Mammary microvascular endothelial cell (primary cell): Measurements from ENCODE around the gene RGL2. TPM values are rescaled to one million over a fixed set of nuclear protein-coding genes. Genes with fewer than 3 reads are reported as not detected.

Source experiments
- total RNA-seq: library from RNA; depleted of rRNA; stranded (reverse); fragments of >200 nt; gene quantifications from 2 replicates; pipeline ENCODE4 v1.2.3, GENCODE V29; 2015

RGL2 gene, protein sequence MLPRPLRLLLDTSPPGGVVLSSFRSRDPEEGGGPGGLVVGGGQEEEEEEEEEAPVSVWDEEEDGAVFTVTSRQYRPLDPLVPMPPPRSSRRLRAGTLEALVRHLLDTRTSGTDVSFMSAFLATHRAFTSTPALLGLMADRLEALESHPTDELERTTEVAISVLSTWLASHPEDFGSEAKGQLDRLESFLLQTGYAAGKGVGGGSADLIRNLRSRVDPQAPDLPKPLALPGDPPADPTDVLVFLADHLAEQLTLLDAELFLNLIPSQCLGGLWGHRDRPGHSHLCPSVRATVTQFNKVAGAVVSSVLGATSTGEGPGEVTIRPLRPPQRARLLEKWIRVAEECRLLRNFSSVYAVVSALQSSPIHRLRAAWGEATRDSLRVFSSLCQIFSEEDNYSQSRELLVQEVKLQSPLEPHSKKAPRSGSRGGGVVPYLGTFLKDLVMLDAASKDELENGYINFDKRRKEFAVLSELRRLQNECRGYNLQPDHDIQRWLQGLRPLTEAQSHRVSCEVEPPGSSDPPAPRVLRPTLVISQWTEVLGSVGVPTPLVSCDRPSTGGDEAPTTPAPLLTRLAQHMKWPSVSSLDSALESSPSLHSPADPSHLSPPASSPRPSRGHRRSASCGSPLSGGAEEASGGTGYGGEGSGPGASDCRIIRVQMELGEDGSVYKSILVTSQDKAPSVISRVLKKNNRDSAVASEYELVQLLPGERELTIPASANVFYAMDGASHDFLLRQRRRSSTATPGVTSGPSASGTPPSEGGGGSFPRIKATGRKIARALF
- total RNA-seq = 49.4 and 55.9 TPM in 2 replicates

GRCh38 chr6:33298773-33299236 lies at the start of gene RGL2:
Gene RGL2 (minus strand): TSS chr6:33298942. CDS start chr6:33298610, 332 bp downstream.

DNA sequence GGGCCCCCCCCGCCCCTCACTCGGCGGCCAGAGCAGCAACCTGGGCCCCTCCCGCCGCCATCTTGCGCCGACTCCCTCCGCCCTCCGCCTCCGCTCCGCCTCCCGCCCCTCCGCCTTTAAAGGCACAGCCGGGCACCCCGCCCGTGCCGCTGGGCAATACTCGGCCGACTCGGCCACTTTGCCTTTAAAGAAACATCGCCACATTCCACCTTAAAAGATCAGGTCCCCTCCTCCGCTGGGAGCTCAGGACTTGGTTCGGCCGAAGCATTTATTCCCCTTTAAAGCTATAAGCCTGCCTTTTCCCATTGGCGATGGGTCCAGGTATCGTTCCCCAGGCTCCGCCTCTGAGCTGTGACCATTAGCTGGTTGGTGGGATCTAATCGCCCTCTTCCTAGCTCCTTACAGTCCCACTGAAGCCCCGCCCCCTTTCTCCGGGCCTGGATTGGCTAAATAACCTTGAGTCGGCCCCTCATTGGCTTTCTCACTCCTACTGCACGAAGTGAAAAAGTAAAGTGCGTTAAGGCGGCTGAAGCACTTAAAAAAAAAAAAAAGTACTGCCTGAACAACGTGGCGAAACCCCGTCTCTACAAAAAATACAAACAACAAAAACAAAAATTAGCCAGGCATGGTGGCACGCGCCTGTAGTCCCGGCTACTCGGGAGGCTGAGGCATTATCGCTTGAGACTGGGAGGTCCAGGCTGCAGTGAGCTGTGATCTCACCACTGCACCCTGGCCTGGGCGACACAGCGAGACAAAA lies 19.1 kb upstream of the RGL2 start, which contains the start of gene ZBTB22:
ZBTB22 (minus strand) TSS at position 76 of the 757 bp plus-strand sequence. CDS start 828 bp downstream, outside the sequence.

DNA sequence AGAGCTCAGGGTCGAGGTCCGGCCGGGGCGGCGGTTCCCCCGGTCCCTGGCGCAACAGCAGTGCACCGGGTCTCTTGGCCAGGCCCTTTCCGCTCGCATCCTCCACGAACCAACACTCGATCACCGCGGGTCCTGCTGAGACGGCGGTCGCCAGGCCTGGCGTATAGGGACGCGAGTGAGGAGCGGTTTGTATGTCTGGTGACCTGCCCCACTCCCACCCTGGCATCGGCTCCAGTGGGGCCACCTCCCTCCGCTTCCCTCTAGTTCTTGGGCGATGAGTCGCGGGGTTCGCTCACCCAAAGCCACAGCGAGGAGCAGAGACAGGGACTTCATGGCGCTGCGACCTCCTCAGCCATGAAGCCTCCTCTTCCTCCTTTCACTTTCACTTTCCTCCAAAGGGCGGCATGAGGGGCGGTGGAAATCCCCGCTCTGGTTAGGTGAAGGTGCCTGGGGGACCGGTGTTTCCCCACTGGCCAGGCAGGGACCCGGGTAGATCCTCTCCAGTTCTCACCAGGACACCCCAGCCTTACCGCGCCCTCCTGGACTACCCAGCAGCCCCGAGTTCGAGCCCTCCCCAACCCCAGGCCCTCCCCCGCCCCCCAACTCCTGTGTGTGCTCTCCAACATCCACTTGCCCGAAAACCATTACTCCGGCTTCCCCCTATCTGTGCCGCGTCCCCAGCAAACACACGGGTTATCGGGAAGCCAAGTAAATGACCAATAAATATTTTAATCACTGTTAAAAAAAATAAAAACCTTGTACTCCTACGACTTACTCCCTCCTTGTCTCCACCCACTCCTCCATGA lies 15.2 kb upstream of the RGL2 start, which contains the start of gene TAPBP:
TAPBP (minus strand) TSS at position 370 of the 806 bp plus-strand sequence; CDS start at position 333, 37 bp downstream.

DNA sequence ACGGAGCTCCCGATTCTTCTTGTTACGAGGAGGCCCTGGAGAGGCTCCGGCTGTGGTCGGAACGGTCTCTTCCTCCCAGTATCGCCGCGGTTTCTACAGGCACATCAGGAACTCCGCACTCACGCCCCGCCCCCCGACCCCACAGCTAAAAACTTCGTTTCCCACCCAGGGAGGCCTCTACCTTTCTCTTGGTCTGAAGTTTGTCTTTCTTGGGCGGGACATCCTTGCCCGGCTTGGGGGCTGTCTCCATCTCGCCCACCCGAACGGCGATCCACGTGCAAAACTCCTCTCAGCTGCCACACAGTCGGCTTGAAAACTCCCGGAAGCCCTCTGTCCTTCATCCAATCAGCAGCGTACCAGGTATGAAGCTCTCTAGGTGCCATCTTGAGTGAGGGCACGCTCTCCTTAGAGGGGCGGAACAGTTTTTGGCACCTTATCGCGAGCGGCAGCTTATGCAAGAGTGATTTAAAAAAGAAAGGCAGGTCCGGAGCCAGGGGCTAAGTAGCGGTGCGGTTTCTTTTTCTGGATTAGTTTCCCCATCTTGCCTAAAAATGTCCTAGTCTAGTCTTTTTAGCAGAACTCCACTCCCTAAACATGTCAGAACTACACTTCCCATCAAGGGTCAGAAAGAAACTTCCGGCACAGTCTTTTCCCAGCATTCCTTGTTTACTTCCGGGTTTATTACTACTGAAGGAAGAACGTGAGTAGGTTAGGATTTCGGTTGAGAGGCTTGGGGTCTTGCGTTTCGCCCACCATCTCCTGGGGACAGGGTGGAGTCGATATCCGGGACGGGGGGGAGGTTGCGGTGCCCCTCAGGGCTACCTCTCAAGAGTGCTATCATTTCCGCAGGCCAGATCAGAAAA lies 9.6 kb downstream of the RGL2 start, which contains the start of the genes PFDN6 and WDR46:
PFDN6 (plus strand) TSS at position 681 of the 863 bp plus-strand sequence. CDS start 256 bp downstream, outside the sequence.
WDR46 (minus strand) TSS at position 319 of the 863 bp plus-strand sequence; CDS start at position 250, 69 bp downstream.

DNA sequence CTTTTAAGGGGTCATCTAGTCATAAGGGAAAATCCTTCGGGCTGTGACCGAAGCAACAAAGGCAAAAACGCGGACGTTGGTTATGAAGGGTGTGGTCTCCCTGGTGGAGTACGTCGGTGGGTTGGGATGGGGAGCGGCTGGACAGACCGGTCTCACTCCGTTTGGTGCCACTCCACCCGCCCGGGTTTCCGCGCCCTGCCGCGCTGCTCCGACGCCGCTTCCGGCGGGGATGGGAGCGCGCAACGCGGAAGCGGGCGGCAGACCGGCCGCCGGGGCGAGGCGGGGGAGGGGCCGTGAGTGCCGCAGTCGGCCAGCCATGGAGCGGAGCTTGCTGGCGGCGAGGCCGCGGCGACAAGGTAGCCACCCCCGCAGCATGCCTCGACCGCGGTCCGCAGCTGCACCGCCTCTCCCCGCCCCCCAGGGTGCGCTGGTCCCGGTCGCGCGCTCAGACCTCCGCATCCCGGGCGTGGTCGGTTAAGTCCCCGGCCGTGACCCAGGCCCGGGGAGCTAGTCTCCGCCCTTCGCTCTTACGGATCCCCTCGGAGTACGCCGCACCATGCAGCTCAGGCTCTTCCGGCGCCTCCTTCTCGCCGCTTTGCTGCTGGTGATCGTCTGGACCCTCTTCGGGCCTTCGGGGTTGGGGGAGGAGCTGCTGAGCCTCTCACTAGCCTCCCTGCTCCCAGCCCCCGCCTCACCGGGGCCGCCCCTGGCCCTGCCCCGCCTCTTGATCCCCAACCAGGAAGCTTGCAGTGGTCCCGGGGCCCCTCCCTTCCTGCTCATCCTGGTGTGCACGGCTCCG lies 21.7 kb downstream of the RGL2 start, which contains the start of gene B3GALT4:
B3GALT4 (plus strand) TSS at position 260 of the 799 bp plus-strand sequence; CDS start at position 557, 297 bp downstream.

DNA sequence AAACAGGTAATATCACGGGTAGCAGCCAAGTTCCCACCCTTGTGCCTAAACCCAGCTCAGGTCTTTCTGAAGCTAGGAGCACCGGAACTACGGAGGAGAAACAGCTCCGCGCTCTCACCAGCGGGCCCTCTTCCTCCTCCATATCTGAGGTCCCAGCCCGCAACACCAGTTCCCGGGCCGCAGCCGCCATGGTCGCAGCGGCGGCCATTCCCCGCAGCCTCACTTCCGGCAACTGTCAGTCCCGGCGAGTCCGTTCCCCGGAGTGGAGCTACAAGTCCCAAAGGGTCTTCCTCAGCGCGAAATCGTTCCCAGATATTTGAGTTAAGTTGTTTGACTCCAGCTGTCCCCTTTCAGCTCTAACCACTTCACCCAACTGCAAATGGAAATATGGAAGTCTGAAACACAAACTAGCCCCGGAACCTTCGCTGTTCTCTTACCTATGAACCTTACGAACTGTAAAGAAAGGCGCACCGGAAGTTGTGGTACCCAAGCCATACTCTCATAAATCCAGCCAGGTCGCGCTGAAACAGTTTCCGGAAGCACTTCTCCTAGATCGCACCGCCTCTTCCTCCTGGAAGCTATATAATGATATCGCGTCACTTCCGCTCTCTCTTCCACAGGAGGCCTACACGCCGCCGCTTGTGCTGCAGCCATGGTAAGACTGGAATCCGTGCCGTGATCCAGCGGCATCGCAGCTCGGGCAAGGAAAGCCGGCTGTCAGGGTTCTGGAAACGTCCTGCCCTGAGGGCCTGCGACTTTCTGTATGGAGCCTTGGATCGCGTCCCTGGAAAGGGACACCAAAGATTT lies 27.1 kb downstream of the RGL2 start, which contains the start of the genes RPS18 and VPS52:
RPS18 (plus strand) TSS at position 608 of the 807 bp plus-strand sequence; CDS start at position 653, 45 bp downstream.
VPS52 (minus strand) TSS at position 409 of the 807 bp plus-strand sequence; CDS start at position 208, 201 bp downstream.

Other genes with a start within 250 kb of the RGL2 start
- 9.8 and 28.3 TPM in 2 replicates for gene HLA-DPA1, start 225.3 kb downstream of the RGL2 start, total RNA-seq
- gene HLA-DPB1, start 223.0 kb downstream of the RGL2 start, total RNA-seq = 31.0 and 37.8 TPM in 2 replicates
- 0.07 and 0.15 TPM in 2 replicates for gene COL11A2, start 106.5 kb downstream of the RGL2 start, total RNA-seq
- 12.9 and 17.4 TPM in 2 replicates for gene RXRB, start 98.3 kb downstream of the RGL2 start, total RNA-seq
- 75.7 and 93.8 TPM in 2 replicates for gene SLC39A7, start 98.1 kb downstream of the RGL2 start, total RNA-seq
- 6.7 and 9.8 TPM in 2 replicates for gene HSD17B8, start 94.3 kb downstream of the RGL2 start, total RNA-seq
- gene RING1, start 90.4 kb downstream of the RGL2 start, total RNA-seq = 8.7 and 11.7 TPM in 2 replicates
- 36.8 and 43.6 TPM in 2 replicates for gene VPS52, start 27.1 kb downstream of the RGL2 start, total RNA-seq
- 4,238 and 4,354 TPM in 2 replicates for gene RPS18, start 26.9 kb downstream of the RGL2 start, total RNA-seq
- gene B3GALT4, start 21.8 kb downstream of the RGL2 start, total RNA-seq = 5.6 and 8.1 TPM in 2 replicates
- 65.6 and 74.7 TPM in 2 replicates for gene WDR46, start 9.7 kb downstream of the RGL2 start, total RNA-seq
- gene PFDN6, start 9.3 kb downstream of the RGL2 start, total RNA-seq = 55.3 and 67.7 TPM in 2 replicates
- 171 and 179 TPM in 2 replicates for gene TAPBP, start 15.1 kb upstream of the RGL2 start, total RNA-seq
- gene ZBTB22, start 18.8 kb upstream of the RGL2 start, total RNA-seq = 8.9 and 11.6 TPM in 2 replicates
- 35.7 and 36.8 TPM in 2 replicates for gene DAXX, start 24.0 kb upstream of the RGL2 start, total RNA-seq
- gene KIFC1, start 92.9 kb upstream of the RGL2 start, total RNA-seq = 41.9 and 45.2 TPM in 2 replicates
- gene PHF1, start 112.1 kb upstream of the RGL2 start, total RNA-seq = 17.9 and 24.2 TPM in 2 replicates
- gene CUTA, start 119.2 kb upstream of the RGL2 start, total RNA-seq = 151 and 168 TPM in 2 replicates
- 1.4 and 2.7 TPM in 2 replicates for gene SYNGAP1, start 121.1 kb upstream of the RGL2 start, total RNA-seq
- gene ZBTB9, start 155.6 kb upstream of the RGL2 start, total RNA-seq = 4.1 and 4.9 TPM in 2 replicates